HepG2 (cell line): ENCODE data around the gene ZNF8. TPM values are rescaled to one million over a fixed set of nuclear protein-coding genes. Genes with fewer than 3 reads are reported as not detected.

Source experiments
- HNRNPL ChIP-seq: fragments of 200-400 bp; formaldehyde crosslinking; IDR thresholded peaks from 2 replicates; pipeline ENCODE4 v1.6.1; 2017; ENCODE audit warnings: mild to moderate bottlenecking, low read depth, low read length
- HOXA9 ChIP-seq: sonication (generic); formaldehyde crosslinking; IDR thresholded peaks from 2 replicates; pipeline ENCODE4 v1.8.1; 2022; ENCODE audit warnings: missing genetic modification reagents, mild to moderate bottlenecking, moderate library complexity, borderline replicate concordance
- LCORL ChIP-seq, 2 experiments: fragments of 450-650 bp in 1 of 2; sonication (generic) in 1 of 2; formaldehyde crosslinking in 1 of 2; IDR thresholded peaks; 2 replicates each; pipeline versions ENCODE4 v1.5.0 to v1.6.1; 2017 to 2020; ENCODE audit warnings: antibody characterized with exemption in 1 of 2, missing genetic modification reagents in 1 of 2
- RBFOX2 ChIP-seq: fragments of 200-400 bp; formaldehyde crosslinking; IDR thresholded peaks from 2 replicates; pipeline ENCODE4 v1.6.1; 2017; ENCODE audit warnings: low read depth, mild to moderate bottlenecking, low read length
- SETDB1 ChIP-seq: sonication (generic); formaldehyde crosslinking; IDR thresholded peaks from 2 replicates; pipeline ENCODE4 v1.5.1; 2020; ENCODE audit warnings: missing genetic modification reagents, mild to moderate bottlenecking, borderline replicate concordance
- TRAFD1 ChIP-seq: sonication (generic); formaldehyde crosslinking; IDR thresholded peaks from 2 replicates; pipeline ENCODE4 v1.5.1; 2020; ENCODE audit warnings: missing genetic modification reagents, mild to moderate bottlenecking, borderline replicate concordance
- ZBTB1 ChIP-seq: sonication (generic); formaldehyde crosslinking; IDR thresholded peaks from 2 replicates; pipeline ENCODE4 v1.4.0; 2020; ENCODE audit warnings: missing genetic modification reagents, borderline replicate concordance
- ZBTB40 ChIP-seq, 2 experiments: fragments of 450-650 bp in 1 of 2; sonication (generic) in 1 of 2; formaldehyde crosslinking in 1 of 2; IDR thresholded peaks; 2 replicates each; pipeline versions ENCODE4 v1.6.1 to v1.8.0; 2016 to 2022; ENCODE audit warnings: antibody characterized with exemption in 1 of 2, mild to moderate bottlenecking in 1 of 2, missing genetic modification reagents in 1 of 2
- ZNF260 ChIP-seq: sonication (generic); formaldehyde crosslinking; IDR thresholded peaks from 2 replicates; pipeline ENCODE4 v1.4.0; 2020; ENCODE audit warnings: missing genetic modification reagents, low read depth, mild to moderate bottlenecking, borderline replicate concordance
- ZNF280D ChIP-seq: sonication (generic); formaldehyde crosslinking; IDR thresholded peaks from 2 replicates; pipeline ENCODE4 v1.5.1; 2020; ENCODE audit warnings: mild to moderate bottlenecking, missing genetic modification reagents
- polyA plus RNA-seq, 8 experiments: library from polyadenylated mRNA; depleted of rRNA in 3 of 8; stranded (reverse) in 7 of 8; unstranded in 1 of 8; fragments of >200 nt; fragmentation: Illumina TruSeq in 4 of 8; extraction: Trizol in 4 of 8; gene quantifications; 2 replicates each; pipeline versions ENCODE4 v1.2.1 to v1.2.3, GENCODE V29; 2011 to 2016; ENCODE audit warnings: low read depth in 4 of 8, missing spikeins in 1 of 8, mixed read lengths in 1 of 8; ENCODE audit not compliant: insufficient read depth in 1 of 8
- total RNA-seq, 5 experiments: library from RNA; depleted of rRNA; stranded (reverse); fragments of >200 nt; fragmentation: Illumina TruSeq; extraction: Trizol; gene quantifications; 2 replicates each; pipeline ENCODE4 v1.2.3, GENCODE V29; 2016; ENCODE audit warnings: low read depth in 1 of 5

ZNF8 gene
- total and polyA plus RNA-seq, 2 of the 13 experiments (the other 11 are each of a cell fraction or from before 2014, with no cell fraction given), result 3.1 to 3.3 TPM

- TF ChIP-seq ZBTB40 (IDR thresholded peaks at IDR 0.05) (no peak), ZBTB40 (CRISPR knock-in tag; IDR thresholded peaks at IDR 0.05) (peak; percentile 44; the same call in 1 of the 2 replicates), SETDB1 (no peak), TRAFD1 (CRISPR knock-in tag) (peak; percentile 36; the same call in 1 of the 2 replicates), ZNF260 (CRISPR knock-in tag) (no peak), LCORL (IDR thresholded peaks at IDR 0.05) (no peak), LCORL (CRISPR knock-in tag; IDR thresholded peaks at IDR 0.05) (no peak; the same call in 1 of the 2 replicates), ZNF280D (CRISPR knock-in tag) (peak; percentile 75), RBFOX2 (peak; percentile 88), ZBTB1 (CRISPR knock-in tag) (no peak), HOXA9 (CRISPR knock-in tag) (no peak), HNRNPL (no peak)
Measured at GRCh38 chr19:58279042-58279924, 528 bp downstream of the ZNF8 start (continued).
